ENCODE data around the gene CDC42EP4. TPM values are rescaled to one million over a fixed set of nuclear protein-coding genes. Genes with fewer than 3 reads are reported as not detected.
"Not testable (repeated sequence)": the region's sequence is repeated elsewhere in the genome, so short reads cannot be mapped to it uniquely, and the experiment has no call there.

The CDC42EP4 gene
- total RNA-seq, 4 donors from 2014 or later: 45.1 to 63.9 (median 52.9) TPM

- H3K4me1 ChIP-seq: peaks cover 28 to 80% (median 51%) of the 10 kb centered on the region in 3 donors
- H3K4me3 ChIP-seq: peak overlapping the region; percentile 80 to 100 (median 99)
- H3K27ac ChIP-seq: peak overlapping the region; percentile 96 to 100 (median 100)
- 0% methylated on average over 3 of the region's 38 CpGs; no CpG with 5 or more reads in 1 of the 2 donors for WGBS, 2 donors
- intact Hi-C loops (cut with DNase I): no loop called here
- H3K36me3 ChIP-seq: no peaks in the 10 kb centered on the region
- no peak for TF ChIP-seq POLR2A (IDR thresholded peaks at IDR 0.05)
- TF ChIP-seq CTCF (IDR thresholded peaks at IDR 0.05): no peak
- no peak for DNase-seq
- H3K27me3 ChIP-seq: no peaks in the 10 kb centered on the region
- no peaks in the 10 kb centered on the region for H3K9me3 ChIP-seq
These were observed 397 bp downstream of the CDC42EP4 start for GRCh38 chr17:73311428-73311780.

- Histone ChIP-seq H3K9me3 (no peaks in the 10 kb centered on the region), H3K4me3 (peak overlapping the region; percentile 80 to 100 (median 99)), H3K4me1 (peaks cover 39 to 80% (median 56%) of the 10 kb centered on the region in 3 donors), H3K27me3 (no peaks in the 10 kb centered on the region), H3K36me3 (no peaks in the 10 kb centered on the region), H3K27ac (peak overlapping the region; percentile 96 to 100 (median 100))
- no peak for DNase-seq
- 8 to 9% methylated on average over 6 to 15 of the region's 21 CpGs for WGBS, 2 donors
- TF ChIP-seq CTCF (IDR thresholded peaks at IDR 0.05) (no peak), POLR2A (IDR thresholded peaks at IDR 0.05) (no peak)
- intact Hi-C loops (cut with DNase I): no loop called here
These were observed 1.8 kb downstream of the CDC42EP4 start for GRCh38 chr17:73309727-73310596.

- Histone ChIP-seq H3K4me1 (peaks cover 42 to 80% (median 64%) of the 10 kb centered on the region in 3 donors), H3K27ac (peak overlapping the region; percentile 91 to 100 (median 100)), H3K4me3 (peak overlapping the region in 3 of 4 donors; percentile 80 to 100 (median 99))
- 46 to 60% methylated on average over 4 to 5 of the region's 5 CpGs for WGBS, 2 donors
- H3K36me3 ChIP-seq; H3K27me3 ChIP-seq; intact Hi-C loops (cut with DNase I); H3K9me3 ChIP-seq; DNase-seq: not testable (repeated sequence)
These were observed 2.8 kb downstream of the CDC42EP4 start for GRCh38 chr17:73308959-73309358.

GRCh38 chr17:73308017-73308823 lies 3.6 kb downstream of the CDC42EP4 start:
- intact Hi-C loops (cut with DNase I): no loop called here
- Histone ChIP-seq H3K27ac (peak overlapping the region; percentile 82 to 100 (median 96)), H3K36me3 (no peaks in the 10 kb centered on the region), H3K9me3 (no peaks in the 10 kb centered on the region), H3K27me3 (no peaks in the 10 kb centered on the region), H3K4me3 (peak overlapping the region; percentile 12 to 100 (median 90)), H3K4me1 (peaks cover 44 to 85% (median 66%) of the 10 kb centered on the region in 3 donors)
- WGBS, 2 donors: 18 to 26% methylated on average over 7 to 21 of the region's 23 CpGs
- TF ChIP-seq CTCF (IDR thresholded peaks at IDR 0.05) (no peak), POLR2A (IDR thresholded peaks at IDR 0.05) (peak in 1 of 4 donors; percentile 33)
- no peak for DNase-seq

- no peaks in the 10 kb centered on the region for H3K36me3 ChIP-seq
- peaks cover 44 to 84% (median 64%) of the 10 kb centered on the region in 3 donors for H3K4me1 ChIP-seq
- WGBS, 2 donors: 10 to 29% methylated on average over 6 to 7 of the region's 9 CpGs
- H3K4me3 ChIP-seq: peak overlapping the region in 2 of 4 donors; percentile 15 to 80
- intact Hi-C loops (cut with DNase I): no loop called here
- H3K27me3 ChIP-seq: no peaks in the 10 kb centered on the region
- TF ChIP-seq CTCF (IDR thresholded peaks at IDR 0.05) (no peak), POLR2A (IDR thresholded peaks at IDR 0.05) (no peak)
- peak overlapping the region; percentile 77 to 100 (median 91) for H3K27ac ChIP-seq
- no peak for DNase-seq
- H3K9me3 ChIP-seq: no peaks in the 10 kb centered on the region
These were observed 4.7 kb downstream of the CDC42EP4 start for GRCh38 chr17:73307130-73307529.
